ENCODE results near the gene KIF22.
A peak's percentile ranks its signal among the peaks of the same experiment; 100 is the strongest.
"Not testable (repeated sequence)": the region's sequence is repeated elsewhere in the genome, so short reads cannot be mapped to it uniquely, and the experiment has no call there.

The KIF22 gene

DNA sequence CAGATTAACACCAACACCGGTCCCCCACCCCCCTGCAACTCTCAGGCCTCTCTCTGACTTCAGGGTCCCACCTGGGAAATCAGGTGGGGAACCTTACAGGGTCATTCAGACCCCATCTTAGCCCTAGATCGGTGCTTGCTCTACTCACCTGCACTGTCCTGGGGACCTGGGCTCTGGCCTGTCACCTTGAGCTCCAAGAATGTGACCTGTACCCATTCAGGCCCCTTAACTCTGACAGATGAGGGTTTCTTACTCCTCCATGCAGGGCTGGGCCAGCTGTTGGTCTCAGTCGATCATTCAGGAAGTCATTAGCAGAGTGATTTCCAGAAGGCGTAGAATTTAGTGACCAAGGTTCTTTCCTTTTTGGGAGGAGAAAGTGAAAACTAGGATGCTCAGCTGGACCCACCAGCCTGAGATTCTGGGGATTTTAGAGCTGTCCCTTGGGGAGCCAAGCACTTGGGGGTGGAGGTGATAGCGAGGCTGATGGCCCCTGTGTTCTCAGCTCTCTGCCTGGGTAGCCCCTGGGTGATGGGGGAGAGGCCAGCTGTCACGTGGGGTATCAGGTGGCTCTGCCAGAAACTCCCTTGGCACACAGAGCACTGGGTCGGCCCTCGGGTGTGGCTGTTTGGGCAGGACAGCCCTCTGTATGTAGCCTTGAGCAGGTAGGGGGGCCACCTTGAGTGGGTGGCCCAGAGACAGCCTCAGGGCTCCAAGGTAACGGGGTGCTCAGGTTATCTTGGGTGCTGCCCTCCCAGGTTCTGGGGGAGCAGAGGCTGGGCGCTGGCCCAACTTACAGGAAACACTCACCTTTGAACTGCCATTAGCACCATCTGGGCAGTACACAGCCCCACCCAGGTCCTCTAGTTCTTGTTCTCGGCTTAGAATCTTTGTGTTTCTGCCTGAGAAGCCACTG lies 30.4 kb downstream of the KIF22 start:
- peak; percentile 63 to 68 for ATAC-seq (replicated peaks)

DNA sequence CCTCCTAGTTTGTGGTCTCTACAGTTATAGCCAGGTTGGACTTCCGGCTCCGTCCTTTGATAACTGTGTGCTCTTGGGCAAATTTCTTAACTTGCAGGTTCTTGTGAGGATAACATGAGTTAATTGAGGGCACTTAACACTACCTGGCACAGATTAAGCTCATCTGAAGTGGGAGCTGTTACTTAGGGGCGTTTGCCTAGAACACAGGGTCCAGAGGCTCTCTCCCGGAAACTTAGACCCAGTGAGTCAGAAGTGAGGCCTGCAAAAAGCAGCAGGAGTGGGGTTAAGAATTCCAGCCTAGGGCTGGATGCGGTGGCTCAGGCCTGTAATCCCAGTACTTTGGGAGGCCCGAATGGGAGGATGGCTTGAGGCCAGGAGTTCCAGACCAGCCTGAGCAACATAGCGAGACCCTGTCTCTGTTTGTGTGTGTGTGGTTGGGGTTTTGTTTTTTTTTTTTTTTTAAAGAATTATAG lies 31.1 kb downstream of the KIF22 start:
- Mint-ChIP-seq H3K27ac (peak overlapping the region; percentile 95), H3K9me3 (no peaks in the 10 kb centered on the region), H3K4me3 (peak overlapping the region; percentile 96 to 98), H3K27me3 (no peaks in the 10 kb centered on the region), H3K4me1 (peaks cover 36 to 74% of the 10 kb centered on the region in 2 donors), H3K36me3 (peaks cover 39 to 46% of the 10 kb centered on the region in 2 donors)
- ATAC-seq (replicated peaks) = no peak
- DNase-seq = no peak

More for the DNA sequence above, 30.4 kb downstream of the KIF22 start:
- Mint-ChIP-seq H3K36me3 (peaks cover 41 to 49% of the 10 kb centered on the region in 2 donors), H3K4me1 (peaks cover 37 to 76% of the 10 kb centered on the region in 2 donors), H3K9me3 (no peaks in the 10 kb centered on the region), H3K27me3 (no peaks in the 10 kb centered on the region), H3K4me3 (peak overlapping the region; percentile 96 to 98), H3K27ac (peak overlapping the region; percentile 95)
- peak; percentile 63 for DNase-seq

DNA sequence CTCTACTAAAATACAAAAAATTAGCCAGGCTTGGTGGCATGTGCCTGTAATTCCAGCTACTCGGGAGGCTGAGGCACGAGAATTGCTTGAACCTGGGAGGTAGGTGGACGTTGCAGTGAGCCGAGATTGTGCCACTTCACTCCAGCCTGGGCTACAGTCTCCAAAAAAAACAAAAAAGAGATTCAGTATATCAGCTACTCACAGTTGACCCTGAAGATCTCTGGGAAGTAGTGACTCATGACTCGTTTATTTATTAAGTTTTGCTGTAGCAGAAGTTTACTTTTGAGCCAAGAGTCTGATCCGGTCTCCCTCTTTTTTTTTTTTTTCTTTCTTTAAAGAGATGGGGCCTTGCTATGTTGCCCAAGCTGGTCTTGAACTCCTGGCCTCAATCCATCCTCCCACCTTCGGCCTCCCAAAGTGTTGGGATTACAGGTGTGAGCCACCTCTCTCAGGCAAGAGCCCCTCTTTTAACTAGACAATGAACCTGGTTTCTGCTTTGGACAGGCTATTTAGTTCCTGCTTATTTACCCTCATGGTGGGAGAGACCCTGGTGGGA lies 34.1 kb downstream of the KIF22 start:
- no peak for DNase-seq

DNA sequence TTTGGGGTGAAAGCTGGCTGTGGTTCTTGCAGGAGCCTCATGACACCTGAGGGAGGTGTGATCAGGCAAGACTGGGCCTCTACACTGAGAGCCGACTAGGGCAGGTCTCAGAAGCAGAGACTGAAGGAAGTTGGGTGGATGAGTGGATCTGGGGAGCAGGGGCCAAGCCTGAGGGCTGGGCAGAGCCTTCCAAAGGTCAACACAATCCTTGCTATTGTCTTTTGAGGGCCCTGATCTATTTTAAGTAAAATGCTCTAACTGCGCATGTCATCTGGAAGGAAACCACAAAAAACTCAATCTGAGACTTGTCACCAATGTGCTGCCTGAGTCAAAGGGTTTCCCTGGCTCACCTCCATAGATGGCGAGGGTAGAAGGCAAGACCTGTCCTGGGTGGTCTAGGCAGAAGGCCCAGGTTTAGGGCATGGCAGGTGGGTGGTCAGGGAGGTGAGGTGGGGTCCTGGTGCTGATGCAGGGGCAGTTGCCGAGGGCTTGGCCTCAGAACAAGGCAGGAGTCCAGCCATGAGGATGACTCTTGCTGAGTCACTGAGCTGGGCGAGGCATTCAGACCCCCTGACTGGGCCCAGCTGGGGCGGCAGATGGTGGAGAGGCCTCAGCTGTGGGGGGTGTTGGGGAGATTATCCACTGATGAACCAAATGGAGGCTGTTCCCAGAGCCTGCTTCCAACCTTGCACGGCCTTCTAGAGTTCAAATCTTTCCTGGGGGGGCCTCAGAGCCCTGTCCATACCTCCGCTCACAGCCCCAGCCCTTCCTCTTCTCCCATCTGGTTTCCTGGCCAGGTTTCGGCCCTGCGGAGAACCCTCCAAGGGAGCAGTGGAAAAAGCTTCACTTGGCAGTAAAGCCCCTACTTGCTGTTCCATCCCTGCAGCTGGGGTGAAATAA lies 34.8 kb downstream of the KIF22 start:
- Mint-ChIP-seq H3K27ac (peak overlapping the region; percentile 53), H3K36me3 (peaks cover 26 to 28% of the 10 kb centered on the region in 2 donors), H3K4me3 (peak overlapping the region; percentile 15 to 25), H3K4me1 (peaks cover 21 to 43% of the 10 kb centered on the region in 2 donors), H3K9me3 (no peaks in the 10 kb centered on the region), H3K27me3 (no peaks in the 10 kb centered on the region)
- ATAC-seq (replicated peaks) (peak; percentile 22 to 52), DNase-seq (no peak)

More for the DNA sequence above, 34.1 kb downstream of the KIF22 start:
- Mint-ChIP-seq H3K4me1 (peaks cover 19 to 50% of the 10 kb centered on the region in 2 donors), H3K27ac (peak overlapping the region; percentile 53), H3K27me3 (no peaks in the 10 kb centered on the region), H3K4me3 (peak overlapping the region in 1 of 2 donors; percentile 15), H3K9me3 (no peaks in the 10 kb centered on the region), H3K36me3 (peaks cover 23 to 26% of the 10 kb centered on the region in 2 donors)
- ATAC-seq (replicated peaks) = no peak

DNA sequence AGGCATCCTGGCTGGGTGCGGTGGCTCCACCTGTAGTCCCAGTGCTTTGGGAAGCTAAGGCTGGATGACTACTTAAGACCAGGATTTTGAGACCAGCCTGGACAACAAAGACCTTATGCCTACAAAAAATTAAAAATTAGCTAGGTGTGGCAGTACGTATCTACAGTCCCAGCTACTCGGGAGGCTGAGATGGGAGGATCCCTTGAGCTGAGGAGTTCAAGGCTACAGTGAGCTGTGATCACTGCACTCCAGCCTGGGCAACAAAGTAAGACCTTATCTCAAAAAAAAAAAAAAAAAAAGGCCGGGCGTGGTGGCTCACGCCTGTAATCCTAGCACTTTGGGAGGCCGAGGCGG lies 35.8 kb downstream of the KIF22 start:
- Mint-ChIP-seq H3K4me3 (no peak overlapping the region), H3K9me3 (no peaks in the 10 kb centered on the region), H3K4me1 (peaks cover 21 to 37% of the 10 kb centered on the region in 2 donors), H3K27ac (no peak overlapping the region), H3K27me3 (no peaks in the 10 kb centered on the region), H3K36me3 (peaks cover 26 to 30% of the 10 kb centered on the region in 2 donors)
- DNase-seq (no peak), ATAC-seq (replicated peaks) (no peak)

DNA sequence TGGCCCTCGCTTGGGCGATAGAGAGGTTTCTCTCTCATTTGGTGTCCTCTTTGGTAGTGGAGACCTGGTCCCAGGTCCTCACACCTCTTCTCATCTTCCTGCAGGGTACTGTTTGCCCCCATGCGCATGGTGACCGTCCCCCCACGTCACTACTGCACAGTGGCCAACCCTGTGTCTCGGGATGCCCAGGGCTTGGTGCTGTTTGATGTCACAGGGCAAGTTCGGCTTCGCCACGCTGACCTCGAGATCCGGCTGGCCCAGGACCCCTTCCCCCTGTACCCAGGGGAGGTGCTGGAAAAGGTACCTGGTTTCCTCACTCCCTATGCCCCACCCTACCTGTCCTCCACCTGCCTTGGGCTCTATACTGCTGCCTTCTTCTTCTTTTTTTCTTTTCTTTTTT lies 40.2 kb downstream of the KIF22 start:
- DNase-seq = no peak
- Mint-ChIP-seq H3K4me1 (peaks cover 7 to 8% of the 10 kb centered on the region in 2 donors), H3K36me3 (peaks cover 39 to 51% of the 10 kb centered on the region in 2 donors), H3K4me3 (no peak overlapping the region), H3K9me3 (no peaks in the 10 kb centered on the region), H3K27ac (no peak overlapping the region), H3K27me3 (no peaks in the 10 kb centered on the region)
- no peak for ATAC-seq (replicated peaks)

DNA sequence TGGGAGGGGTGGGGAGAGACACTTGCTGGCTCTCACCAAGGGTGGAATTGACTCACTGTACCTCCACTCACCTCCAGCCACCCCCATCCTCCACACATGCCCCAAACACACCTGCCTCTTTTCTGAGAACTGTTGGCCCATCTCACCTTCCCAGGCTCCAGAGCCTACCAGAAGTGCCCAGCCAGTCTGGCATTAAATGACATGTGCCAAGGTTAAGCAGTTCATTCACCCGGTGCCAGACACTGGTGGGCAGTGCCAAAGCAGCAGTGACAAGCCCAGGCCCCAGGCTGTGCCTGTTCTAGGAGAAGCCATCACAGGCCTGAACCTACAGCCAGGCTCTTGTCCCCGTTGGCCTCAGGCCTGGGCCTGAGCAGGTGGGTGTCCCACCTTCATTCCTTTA lies 40.9 kb downstream of the KIF22 start:
- DNase-seq = no peak
- no peak overlapping the region for H3K4me3 Mint-ChIP-seq
- no peaks in the 10 kb centered on the region for H3K27me3 Mint-ChIP-seq
- no peak overlapping the region for H3K27ac Mint-ChIP-seq
- H3K36me3 Mint-ChIP-seq = peaks cover 44 to 55% of the 10 kb centered on the region in 2 donors
- H3K9me3 Mint-ChIP-seq = no peaks in the 10 kb centered on the region
- H3K4me1 Mint-ChIP-seq = peaks cover 7% of the 10 kb centered on the region in 2 donors
- no peak for ATAC-seq (replicated peaks)

DNA sequence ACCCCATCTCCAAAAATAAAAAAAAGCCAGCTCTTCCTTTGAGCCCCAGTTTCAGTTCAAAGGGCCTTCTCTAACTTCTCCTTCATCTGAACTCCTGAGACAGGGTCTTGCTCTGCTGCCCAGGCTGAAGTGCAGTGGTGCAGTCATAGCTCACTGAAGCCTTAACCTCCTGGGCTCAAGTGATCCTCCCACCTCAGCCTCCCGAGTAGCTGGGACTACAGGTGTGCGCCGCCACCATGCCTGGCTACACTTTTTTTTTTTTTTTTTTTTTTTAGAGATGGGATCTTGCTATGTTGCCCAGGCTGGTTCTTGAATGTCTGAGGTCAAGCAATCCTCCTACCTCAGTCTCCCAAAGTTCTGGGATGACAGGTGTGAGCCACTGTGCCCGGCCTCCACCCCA lies 42.7 kb downstream of the KIF22 start:
- not testable (repeated sequence) for DNase-seq; H3K4me3 Mint-ChIP-seq; H3K9me3 Mint-ChIP-seq; ATAC-seq (replicated peaks); H3K4me1 Mint-ChIP-seq; H3K27ac Mint-ChIP-seq; H3K27me3 Mint-ChIP-seq
- peaks cover 50 to 62% of the 10 kb centered on the region in 2 donors for H3K36me3 Mint-ChIP-seq

DNA sequence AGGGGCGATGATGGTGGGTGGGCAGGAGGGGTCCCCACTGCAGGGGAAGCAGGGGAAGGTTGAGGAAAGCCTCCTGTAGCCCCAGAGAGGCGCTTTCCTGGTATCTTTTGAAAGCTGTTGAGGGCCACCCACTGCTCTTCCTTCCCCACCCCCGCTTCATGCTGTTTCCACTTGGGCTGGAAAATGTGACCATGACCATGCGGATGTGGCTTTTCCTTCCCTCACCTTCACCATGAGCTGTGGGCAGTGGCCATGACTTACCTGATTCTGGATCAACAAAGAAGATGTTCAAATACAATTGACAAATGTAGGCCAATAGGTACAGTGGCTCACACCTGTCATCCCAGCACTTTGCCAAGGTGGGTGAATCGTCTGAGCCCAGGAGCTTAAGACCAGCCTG lies 43.5 kb downstream of the KIF22 start:
- H3K27me3 Mint-ChIP-seq = no peaks in the 10 kb centered on the region
- H3K27ac Mint-ChIP-seq = no peak overlapping the region
- H3K4me3 Mint-ChIP-seq = no peak overlapping the region
- H3K36me3 Mint-ChIP-seq = peaks cover 52 to 68% of the 10 kb centered on the region in 2 donors
- H3K9me3 Mint-ChIP-seq = no peaks in the 10 kb centered on the region
- DNase-seq (no peak), ATAC-seq (replicated peaks) (no peak)
- peaks cover 0 to 4% of the 10 kb centered on the region in 2 donors for H3K4me1 Mint-ChIP-seq

DNA sequence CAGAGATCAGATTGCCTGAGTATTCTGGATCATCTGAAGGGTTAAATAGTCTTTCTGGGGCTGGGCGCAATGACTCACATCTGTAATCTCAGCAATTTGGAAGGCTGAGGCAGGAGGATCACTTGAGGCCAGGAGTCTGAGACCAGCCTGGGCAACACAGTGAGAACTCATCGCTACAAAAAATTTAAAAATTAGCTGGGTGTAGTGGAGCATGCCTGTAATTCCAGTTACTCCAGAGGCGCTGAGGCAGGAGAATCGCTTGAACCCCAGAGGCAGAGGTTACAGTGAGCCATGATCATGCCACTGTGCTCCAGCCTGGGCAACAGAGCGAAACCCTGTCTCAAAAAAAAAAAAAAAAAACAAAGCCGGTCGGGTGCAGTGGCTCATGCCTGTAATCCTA lies 45.4 kb downstream of the KIF22 start:
- no peak for ATAC-seq (replicated peaks)
- Mint-ChIP-seq H3K27ac (no peak overlapping the region), H3K4me3 (no peak overlapping the region), H3K27me3 (no peaks in the 10 kb centered on the region), H3K9me3 (no peaks in the 10 kb centered on the region), H3K4me1 (no peaks in the 10 kb centered on the region), H3K36me3 (peaks cover 58 to 75% of the 10 kb centered on the region in 2 donors)
- DNase-seq = no peak

DNA sequence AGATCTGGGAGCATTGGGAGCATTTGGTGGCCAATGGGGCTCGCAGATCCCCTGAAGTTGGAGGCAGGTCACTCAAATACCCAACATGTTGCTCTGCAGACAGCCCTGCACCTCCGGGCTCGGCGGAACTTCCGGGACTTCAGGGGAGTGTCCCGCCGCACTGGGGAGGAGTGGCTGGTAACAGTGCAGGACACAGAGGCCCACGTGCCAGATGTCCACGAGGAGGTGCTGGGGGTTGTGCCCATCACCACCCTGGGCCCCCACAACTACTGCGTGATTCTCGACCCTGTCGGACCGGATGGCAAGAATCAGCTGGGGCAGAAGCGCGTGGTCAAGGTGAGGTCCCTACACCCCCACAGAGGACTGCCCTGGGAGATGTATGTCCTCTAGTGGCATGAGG lies 46.1 kb downstream of the KIF22 start:
- H3K36me3 Mint-ChIP-seq = peaks cover 54 to 74% of the 10 kb centered on the region in 2 donors
- ATAC-seq (replicated peaks) = no peak
- no peaks in the 10 kb centered on the region for H3K27me3 Mint-ChIP-seq
- H3K4me3 Mint-ChIP-seq = no peak overlapping the region
- H3K9me3 Mint-ChIP-seq = no peaks in the 10 kb centered on the region
- DNase-seq = no peak
- no peak overlapping the region for H3K27ac Mint-ChIP-seq
- H3K4me1 Mint-ChIP-seq = no peaks in the 10 kb centered on the region

DNA sequence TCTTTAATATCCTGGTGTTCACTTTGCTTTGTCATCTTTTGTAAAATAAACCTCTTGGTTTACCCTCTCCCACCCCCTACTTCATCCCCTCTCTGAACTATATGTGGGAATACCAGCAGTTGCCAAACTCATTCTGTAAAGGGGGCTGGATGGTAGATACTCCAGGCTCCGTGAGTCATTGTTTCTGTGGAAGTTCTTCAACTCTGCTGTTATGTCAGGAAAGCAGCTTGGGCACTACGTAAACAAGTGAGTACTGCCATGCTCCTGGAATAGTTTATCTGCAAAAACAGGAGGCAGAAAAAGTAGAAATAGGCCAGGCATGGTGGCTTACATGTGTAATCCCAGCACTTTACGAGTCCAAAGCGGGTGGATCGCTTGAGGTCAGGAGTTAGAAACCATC lies 47.3 kb downstream of the KIF22 start:
- DNase-seq = no peak
- Mint-ChIP-seq H3K27ac (no peak overlapping the region), H3K27me3 (no peaks in the 10 kb centered on the region), H3K9me3 (no peaks in the 10 kb centered on the region), H3K4me1 (no peaks in the 10 kb centered on the region), H3K36me3 (peaks cover 53 to 70% of the 10 kb centered on the region in 2 donors), H3K4me3 (no peak overlapping the region)
- no peak for ATAC-seq (replicated peaks)

DNA sequence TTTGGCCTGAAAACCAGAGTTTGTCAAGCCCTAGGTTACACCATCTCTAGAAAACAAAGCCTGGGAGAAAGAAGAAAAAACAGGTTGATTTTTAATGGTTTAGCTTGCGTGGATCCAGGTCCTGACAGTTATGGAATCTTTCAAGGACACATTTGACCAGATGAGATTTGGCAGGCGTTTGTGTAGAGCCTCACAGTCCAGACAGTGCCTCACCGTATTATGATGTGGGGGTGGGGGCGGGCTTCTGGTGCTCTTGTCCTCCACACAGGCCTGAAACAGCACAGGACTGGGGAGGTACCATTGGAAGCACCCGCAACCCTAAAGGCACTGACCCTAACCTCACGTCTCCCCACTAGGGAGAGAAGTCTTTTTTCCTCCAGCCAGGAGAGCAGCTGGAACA lies 49.3 kb downstream of the KIF22 start:
- Mint-ChIP-seq H3K36me3 (peaks cover 50 to 69% of the 10 kb centered on the region in 2 donors), H3K27me3 (no peaks in the 10 kb centered on the region), H3K27ac (peak overlapping the region; percentile 59), H3K4me3 (no peak overlapping the region), H3K4me1 (no peaks in the 10 kb centered on the region), H3K9me3 (no peaks in the 10 kb centered on the region)
- no peak for DNase-seq
- ATAC-seq (replicated peaks) = no peak

DNA sequence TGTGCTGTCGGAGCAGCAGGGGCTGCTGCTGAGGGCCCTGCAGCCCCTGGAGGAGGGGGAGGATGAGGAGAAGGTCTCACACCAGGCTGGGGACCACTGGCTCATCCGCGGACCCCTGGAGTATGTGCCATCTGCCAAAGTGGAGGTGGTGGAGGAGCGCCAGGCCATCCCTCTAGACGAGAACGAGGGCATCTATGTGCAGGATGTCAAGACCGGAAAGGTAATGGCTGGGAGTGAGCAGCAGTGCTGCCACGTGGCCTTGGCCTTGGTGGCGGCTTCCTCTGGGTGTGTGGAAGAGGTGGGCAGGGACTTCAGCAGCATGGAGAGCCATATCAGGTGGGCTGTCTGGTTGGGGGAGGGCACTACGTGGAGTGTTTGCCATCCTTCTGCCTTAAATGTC lies 49.7 kb downstream of the KIF22 start:
- Mint-ChIP-seq H3K9me3 (no peaks in the 10 kb centered on the region), H3K4me1 (no peaks in the 10 kb centered on the region), H3K36me3 (peaks cover 50 to 72% of the 10 kb centered on the region in 2 donors), H3K27me3 (no peaks in the 10 kb centered on the region), H3K27ac (no peak overlapping the region), H3K4me3 (no peak overlapping the region)
- ATAC-seq (replicated peaks) = no peak
- no peak for DNase-seq

Data from stimulated activated naive B cell treated with anti-CD40 and anti-IgM and Interleukin-4, amounts not matched to agents 10 μg/mL and 1 μg/mL and 100 μg/mL, for 72 hours (primary cell).